ENCODE measurements around the gene FAM151A. TPM values are rescaled to one million over a fixed set of nuclear protein-coding genes. Genes with fewer than 3 reads are reported as not detected.
"Not testable (repeated sequence)": the region's sequence is repeated elsewhere in the genome, so short reads cannot be mapped to it uniquely, and the experiment has no call there.

FAM151A gene
- polyA plus RNA-seq, 3 donors = 23.1 to 38.1 (median 32.5) TPM

- DNase-seq (ENCODE audit: extremely low read depth in 1 of 11, low read depth in 9 of 11, low spot score in 4 of 11) = no peak
Measured at GRCh38 chr1:54645806-54646676, 22.7 kb upstream of the FAM151A start.

GRCh38 chr1:54643736-54644135, 20.4 kb upstream of the FAM151A start:
- DNase-seq (ENCODE audit: extremely low read depth in 1 of 11, low read depth in 9 of 11, low spot score in 4 of 11) = no peak

- no peak for DNase-seq (ENCODE audit: extremely low read depth in 1 of 11, low read depth in 9 of 11, low spot score in 4 of 11)
Measured at GRCh38 chr1:54640863-54641836, 17.8 kb upstream of the FAM151A start, which contains the start of gene MROH7. TSS of gene MROH7 (plus strand) at chr1:54641786. CDS start at chr1:54652927, 11,141 bp downstream.

- DNase-seq (ENCODE audit: extremely low read depth in 1 of 11, low read depth in 9 of 11, low spot score in 4 of 11) = no peak
Measured at GRCh38 chr1:54640361-54640760, 17.0 kb upstream of the FAM151A start.

- not testable (repeated sequence) for DNase-seq (ENCODE audit: extremely low read depth in 1 of 11, low read depth in 9 of 11, low spot score in 4 of 11)
Measured at GRCh38 chr1:54636461-54637446, 13.4 kb upstream of the FAM151A start.

- not testable (repeated sequence) for DNase-seq (ENCODE audit: extremely low read depth in 1 of 11, low read depth in 9 of 11, low spot score in 4 of 11)
Measured at GRCh38 chr1:54635804-54636203, 12.5 kb upstream of the FAM151A start.

GRCh38 chr1:54627196-54627595, 3.9 kb upstream of the FAM151A start:
- DNase-seq (ENCODE audit: extremely low read depth in 1 of 11, low read depth in 9 of 11, low spot score in 4 of 11) = no peak

- DNase-seq (ENCODE audit: extremely low read depth in 1 of 11, low read depth in 9 of 11, low spot score in 4 of 11) = no peak
Measured at GRCh38 chr1:54624466-54625464, 1.4 kb upstream of the FAM151A start.

- DNase-seq (ENCODE audit: extremely low read depth in 1 of 11, low read depth in 9 of 11, low spot score in 4 of 11) = no peak
Measured at GRCh38 chr1:54619749-54620148, 3.6 kb downstream of the FAM151A start.

GRCh38 chr1:54615531-54616279, 7.6 kb downstream of the FAM151A start:
- no peak for DNase-seq (ENCODE audit: extremely low read depth in 1 of 11, low read depth in 9 of 11, low spot score in 4 of 11)

GRCh38 chr1:54614563-54614962, 8.8 kb downstream of the FAM151A start:
- no peak for DNase-seq (ENCODE audit: extremely low read depth in 1 of 11, low read depth in 9 of 11, low spot score in 4 of 11)

GRCh38 chr1:54614024-54614423, 9.3 kb downstream of the FAM151A start:
- DNase-seq (ENCODE audit: extremely low read depth in 1 of 11, low read depth in 9 of 11, low spot score in 4 of 11) = no peak

GRCh38 chr1:54611621-54612020, 11.7 kb downstream of the FAM151A start:
- DNase-seq (ENCODE audit: extremely low read depth in 1 of 11, low read depth in 9 of 11, low spot score in 4 of 11) = no peak

- DNase-seq (ENCODE audit: extremely low read depth in 1 of 11, low read depth in 9 of 11, low spot score in 4 of 11) = no peak
Measured at GRCh38 chr1:54610601-54611580, 12.4 kb downstream of the FAM151A start.

GRCh38 chr1:54610048-54610447, 13.3 kb downstream of the FAM151A start:
- no peak for DNase-seq (ENCODE audit: extremely low read depth in 1 of 11, low read depth in 9 of 11, low spot score in 4 of 11)

Data from renal cortex interstitium (tissue), 11 donors.